Placental pericyte (primary cell): Measurements from ENCODE around the gene TOR1AIP1. TPM values are rescaled to one million over a fixed set of nuclear protein-coding genes. Genes with fewer than 3 reads are reported as not detected.

Source experiments
- total RNA-seq: library from RNA; depleted of rRNA; stranded (reverse); fragments of >200 nt; gene quantifications from 2 replicates; pipeline ENCODE4 v1.2.3, GENCODE V29; 2012

The TOR1AIP1 gene
- total RNA-seq: 55.1 and 56.0 TPM in 2 replicates

GRCh38 chr1:179882253-179883039 is at the start of gene TOR1AIP1:
TOR1AIP1 (plus strand) TSS chr1:179882285; CDS start chr1:179882503, 218 bp downstream.

GRCh38 chr1:179877586-179878265 is 4.4 kb upstream of the TOR1AIP1 start, which contains the start of gene TOR1AIP2:
TOR1AIP2 (minus strand) TSS chr1:179877803; CDS start chr1:179852665, 25,138 bp downstream.

GRCh38 chr1:179954493-179955286 is 72.6 kb downstream of the TOR1AIP1 start, which contains the start of gene CEP350:
CEP350 (plus strand) TSS chr1:179954810; CDS start chr1:179986182, 31,372 bp downstream.

Other genes starting within 250 kb of the TOR1AIP1 start
- under 0.01 TPM in 1 of 2 replicates, not detected in the other for gene FAM163A, start 139.0 kb upstream of the TOR1AIP1 start, total RNA-seq
- 93.2 and 172 TPM in 2 replicates for gene TOR1AIP2, start 4.5 kb upstream of the TOR1AIP1 start, total RNA-seq
- 56.3 and 72.4 TPM in 2 replicates for gene CEP350, start 72.5 kb downstream of the TOR1AIP1 start, total RNA-seq